NCI-H146 treated with DMSO at 0.1 percent for 48 hours (cell line): ENCODE results near the gene GJB5.

Experiments used
- DNase-seq: peaks from one replicate; lab custom pipeline; 2025; ENCODE audit not compliant: unreplicated experiment; lab: John Stamatoyannopoulos, UW

GJB5 gene

GRCh38 chr1:34792868-34793727, 38.3 kb downstream of the GJB5 start, which contains the start of gene GJA4:
TSS of gene GJA4 (plus strand) at chr1:34792999. CDS start at chr1:34794214, 1,215 bp downstream.
- DNase-seq: no peak

- no peak for DNase-seq
Observed at GRCh38 chr1:34794001-34794789, 39.3 kb downstream of the GJB5 start.

- no peak for DNase-seq
Observed at GRCh38 chr1:34794790-34795180, 39.9 kb downstream of the GJB5 start.

- DNase-seq: no peak
Observed at GRCh38 chr1:34795916-34796315, 41.1 kb downstream of the GJB5 start.

GRCh38 chr1:34796990-34797389, 42.1 kb downstream of the GJB5 start:
- no peak for DNase-seq

GRCh38 chr1:34800214-34800613, 45.4 kb downstream of the GJB5 start:
- no peak for DNase-seq

- DNase-seq: no peak
Observed at GRCh38 chr1:34803770-34804169, 48.9 kb downstream of the GJB5 start.

- no peak for DNase-seq
Observed at GRCh38 chr1:34806396-34806795, 51.5 kb downstream of the GJB5 start.
